Osteocyte (in vitro differentiated cells): ENCODE results near the gene GJC1. TPM values are rescaled to one million over a fixed set of nuclear protein-coding genes. Genes with fewer than 3 reads are reported as not detected.

Source experiments
- DNase-seq: peaks from one replicate; pipeline ENCODE4 v3.0.0; 2021; ENCODE audit warnings: mixed read lengths; ENCODE audit not compliant: unreplicated experiment; ENCODE audit errors: extremely low spot score
- H3K27ac Mint-ChIP-seq: one replicate; pipeline ENCODE4 v1.8.0; 2021; ENCODE audit warnings: mild to moderate bottlenecking, mixed read lengths; ENCODE audit not compliant: unreplicated experiment
- H3K27me3 Mint-ChIP-seq: one replicate; pipeline ENCODE4 v1.8.0; 2021; ENCODE audit warnings: mixed read lengths; ENCODE audit not compliant: unreplicated experiment
- H3K36me3 Mint-ChIP-seq: one replicate; pipeline ENCODE4 v1.8.0; 2021; ENCODE audit warnings: mixed read lengths; ENCODE audit not compliant: unreplicated experiment
- H3K4me1 Mint-ChIP-seq: one replicate; pipeline ENCODE4 v1.8.0; 2021; ENCODE audit warnings: mixed read lengths; ENCODE audit not compliant: unreplicated experiment
- H3K4me3 Mint-ChIP-seq: one replicate; pipeline ENCODE4 v1.8.0; 2021; ENCODE audit warnings: mild to moderate bottlenecking, moderate library complexity, mixed read lengths; ENCODE audit not compliant: unreplicated experiment
- H3K9me3 Mint-ChIP-seq: one replicate; pipeline ENCODE4 v1.8.0; 2021; ENCODE audit warnings: mixed read lengths; ENCODE audit not compliant: unreplicated experiment
- CTCF ChIP-seq: fragments of 200-600 bp; sonication (generic); IDR thresholded peaks from 2 replicates; pipeline ENCODE4 v1.5.0; 2021; ENCODE audit warnings: antibody characterized with exemption, mild to moderate bottlenecking, moderate library complexity
- total RNA-seq: library from RNA; stranded (reverse); gene quantifications from 2 replicates; pipeline ENCODE4 v1.2.1, GENCODE V29; 2021

GJC1 gene
- total RNA-seq, 1 donor from 2014 or later: 43.0 TPM

GRCh38 chr17:44794851-44795413, 35.2 kb downstream of the GJC1 start:
- peak overlapping the region; percentile 93 for H3K27ac Mint-ChIP-seq
- DNase-seq: no peak
- no peak for TF ChIP-seq CTCF
- H3K9me3 Mint-ChIP-seq: no peaks in the 10 kb centered on the region
- H3K27me3 Mint-ChIP-seq: no peaks in the 10 kb centered on the region
- H3K4me1 Mint-ChIP-seq: peaks cover 37% of the 10 kb centered on the region
- peaks cover 2% of the 10 kb centered on the region for H3K36me3 Mint-ChIP-seq
- H3K4me3 Mint-ChIP-seq: no peak overlapping the region

GRCh38 chr17:44793885-44794842, 35.9 kb downstream of the GJC1 start:
- Mint-ChIP-seq H3K27me3 (no peaks in the 10 kb centered on the region), H3K9me3 (no peaks in the 10 kb centered on the region), H3K36me3 (no peaks in the 10 kb centered on the region), H3K27ac (peak overlapping the region; percentile 93), H3K4me1 (peaks cover 37% of the 10 kb centered on the region), H3K4me3 (no peak overlapping the region)
- no peak for TF ChIP-seq CTCF
- DNase-seq: no peak

- no peak for DNase-seq
- peaks cover 30% of the 10 kb centered on the region for H3K4me1 Mint-ChIP-seq
- TF ChIP-seq CTCF: no peak
- no peaks in the 10 kb centered on the region for H3K36me3 Mint-ChIP-seq
- H3K27ac Mint-ChIP-seq: no peak overlapping the region
- no peak overlapping the region for H3K4me3 Mint-ChIP-seq
- H3K9me3 Mint-ChIP-seq: no peaks in the 10 kb centered on the region
- no peaks in the 10 kb centered on the region for H3K27me3 Mint-ChIP-seq
Measured at GRCh38 chr17:44792276-44792675, 37.8 kb downstream of the GJC1 start.

GRCh38 chr17:44788139-44788538, 41.9 kb downstream of the GJC1 start:
- peaks cover 2% of the 10 kb centered on the region for H3K4me1 Mint-ChIP-seq
- H3K9me3 Mint-ChIP-seq: no peaks in the 10 kb centered on the region
- H3K27ac Mint-ChIP-seq: no peak overlapping the region
- no peaks in the 10 kb centered on the region for H3K36me3 Mint-ChIP-seq
- no peak overlapping the region for H3K4me3 Mint-ChIP-seq
- TF ChIP-seq CTCF: no peak
- no peaks in the 10 kb centered on the region for H3K27me3 Mint-ChIP-seq
- DNase-seq: no peak

- no peak overlapping the region for H3K4me3 Mint-ChIP-seq
- no peaks in the 10 kb centered on the region for H3K27me3 Mint-ChIP-seq
- no peak for DNase-seq
- H3K9me3 Mint-ChIP-seq: no peaks in the 10 kb centered on the region
- no peaks in the 10 kb centered on the region for H3K4me1 Mint-ChIP-seq
- no peak overlapping the region for H3K27ac Mint-ChIP-seq
- H3K36me3 Mint-ChIP-seq: no peaks in the 10 kb centered on the region
- no peak for TF ChIP-seq CTCF
Measured at GRCh38 chr17:44787271-44787940, 42.7 kb downstream of the GJC1 start.
